Stimulated activated CD8-positive, alpha-beta memory T cell treated with anti-CD3 and anti-CD28 coated beads, Interleukin-15, amount 100 ng/mL, for 24 hours (primary cell): Measurements from ENCODE around the gene AFF4.

ENCODE experiments used
- DNase-seq: peaks from one replicate; pipeline ENCODE4 v3.0.0-alpha.2; 2020; ENCODE audit warnings: low read depth

AFF4 gene

DNA sequence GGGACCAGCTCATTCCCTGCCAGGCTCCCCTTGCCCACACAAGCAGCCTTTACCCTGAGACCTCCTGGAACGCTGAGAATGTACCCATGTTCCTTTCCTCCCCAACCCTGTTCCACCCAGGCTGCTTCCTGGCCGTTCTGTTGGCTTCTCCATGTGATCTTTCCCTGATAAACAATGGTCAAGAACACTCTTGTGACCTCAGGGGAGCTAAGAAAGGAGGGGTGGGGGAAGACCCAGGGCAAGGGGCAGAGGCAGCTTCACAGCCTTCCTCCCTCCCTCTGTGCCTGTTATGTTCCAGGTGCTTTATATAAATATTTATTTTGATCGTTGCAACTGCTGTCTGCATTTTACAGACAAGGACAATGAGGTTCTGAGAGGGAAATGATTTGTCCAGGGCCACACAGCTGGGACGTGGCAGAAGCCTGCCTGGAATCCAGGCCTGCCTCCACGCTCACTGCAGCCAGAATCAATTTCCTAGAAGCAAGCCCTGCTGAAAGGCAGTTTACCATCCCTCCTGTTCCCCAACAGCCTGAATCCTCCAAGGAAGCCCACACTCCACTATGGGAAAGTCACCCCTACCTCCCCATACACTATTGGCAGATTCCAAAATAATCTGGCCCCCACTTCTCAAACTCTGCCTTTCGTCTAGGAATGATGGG, 136.9 kb downstream of the AFF4 start:
- DNase-seq: no peak

DNA sequence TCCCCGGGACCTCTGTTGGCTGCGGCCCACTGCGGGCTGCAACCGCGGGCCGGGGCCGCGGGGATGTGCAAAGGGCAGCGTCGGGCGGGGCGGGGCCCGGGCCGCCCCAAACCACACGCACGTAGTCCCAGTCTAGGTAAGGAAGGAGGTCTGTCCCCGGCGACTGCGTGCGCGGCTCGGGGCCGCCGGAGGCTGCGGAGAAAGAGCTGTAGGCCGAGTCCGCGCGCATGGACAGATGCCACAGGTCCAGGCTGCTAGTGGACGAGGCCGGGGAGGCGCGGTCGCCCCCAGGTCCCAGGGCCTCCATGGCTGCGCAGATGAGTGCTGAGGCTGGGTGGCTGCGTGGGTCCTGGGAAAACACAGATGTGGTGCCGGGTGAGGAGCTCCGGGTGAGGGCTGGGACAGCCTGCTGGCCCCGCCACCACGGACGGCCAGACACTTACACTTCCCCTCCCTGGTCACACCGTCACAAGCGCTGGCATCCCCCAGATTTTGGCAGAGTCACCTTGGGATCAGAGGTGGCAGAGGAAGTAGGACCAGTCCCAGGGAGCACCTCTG, 137.5 kb downstream of the AFF4 start:
- no peak for DNase-seq
